MM.1S (cell line): ENCODE results near the gene NFKBIZ.

Experiments used
- DNase-seq: peaks from one replicate; pipeline ENCODE4 v3.0.0-alpha.2; 2015
- H2AFZ ChIP-seq: fragments of 300-600 bp; sonication (generic); 2 replicates; pipeline ENCODE4 v1.6.0; 2016; ENCODE audit warnings: antibody characterized with exemption, low read length
- H3F3A ChIP-seq: fragments of 300-600 bp; sonication (generic); 2 replicates; pipeline ENCODE4 v1.6.1; 2016; ENCODE audit warnings: mild to moderate bottlenecking, antibody characterized with exemption, low read length, moderate library complexity, mixed read lengths; ENCODE audit not compliant: insufficient read depth
- H3K27ac ChIP-seq: fragments of 300-600 bp; sonication (generic); 2 replicates; pipeline ENCODE4 v1.5.1; 2016; ENCODE audit warnings: mild to moderate bottlenecking, low read length
- H3K27me3 ChIP-seq: fragments of 300-600 bp; sonication (generic); replicated peaks from 2 replicates; pipeline ENCODE4 v1.6.0; 2016; ENCODE audit warnings: low read length; ENCODE audit not compliant: insufficient read depth
- H3K36me3 ChIP-seq: fragments of 300-600 bp; sonication (generic); replicated peaks from 2 replicates; pipeline ENCODE4 v1.6.1; 2016; ENCODE audit warnings: mild to moderate bottlenecking, low read length, mixed read lengths; ENCODE audit not compliant: insufficient read depth
- H3K4me1 ChIP-seq: fragments of 300-600 bp; sonication (generic); 2 replicates; pipeline ENCODE4 v1.6.1; 2016; ENCODE audit warnings: low read length, mixed read lengths
- H3K4me2 ChIP-seq: fragments of 300-600 bp; sonication (generic); 2 replicates; pipeline ENCODE4 v1.6.0; 2016; ENCODE audit warnings: low read depth, low read length
- H3K4me3 ChIP-seq: fragments of 300-600 bp; sonication (generic); 2 replicates; pipeline ENCODE4 v1.5.1; 2016; ENCODE audit warnings: low read length, mixed read lengths
- H3K79me2 ChIP-seq: fragments of 300-600 bp; sonication (generic); 2 replicates; pipeline ENCODE4 v1.6.1; 2016; ENCODE audit warnings: mixed run types, low read length, mixed read lengths
- H3K9ac ChIP-seq: fragments of 300-600 bp; sonication (generic); 2 replicates; pipeline ENCODE4 v1.6.1; 2016; ENCODE audit warnings: low read length, mixed read lengths
- H3K9me2 ChIP-seq: fragments of 300-600 bp; sonication (generic); replicated peaks from 2 replicates; pipeline ENCODE4 v1.6.1; 2016; ENCODE audit warnings: mild to moderate bottlenecking, low read length, mixed read lengths; ENCODE audit not compliant: insufficient read depth
- H3K9me3 ChIP-seq: fragments of 300-600 bp; sonication (generic); replicated peaks from 2 replicates; pipeline ENCODE4 v1.6.1; 2016; ENCODE audit warnings: mild to moderate bottlenecking, low read length, mixed read lengths; ENCODE audit not compliant: insufficient read depth
- H4K20me1 ChIP-seq: fragments of 300-600 bp; sonication (generic); 2 replicates; pipeline ENCODE4 v1.6.1; 2016; ENCODE audit warnings: mild to moderate bottlenecking, low read length, moderate library complexity, mixed read lengths; ENCODE audit not compliant: insufficient read depth
- CTCF ChIP-seq: fragments of 300-600 bp; sonication (generic); IDR thresholded peaks from 2 replicates; pipeline ENCODE4 v1.5.1; 2016; ENCODE audit warnings: antibody characterized with exemption, low read length, mixed read lengths
- EZH2 ChIP-seq: fragments of 300-600 bp; sonication (generic); optimal IDR thresholded peaks from 2 replicates; pipeline ENCODE3; 2017; ENCODE audit warnings: low read depth, mild to moderate bottlenecking, antibody characterized with exemption, low read length, mixed read lengths
- EZH2phosphoT487 ChIP-seq: fragments of 300-600 bp; sonication (generic); IDR thresholded peaks from 2 replicates; pipeline ENCODE4 v1.6.1; 2018; ENCODE audit warnings: antibody characterized with exemption, low read length

NFKBIZ gene

GRCh38 chr3:101873619-101874018 is 24.3 kb downstream of the NFKBIZ start:
- Histone ChIP-seq H3K4me2 (no peak overlapping the region), H3K79me2 (no peaks in the 10 kb centered on the region), H2AFZ (no peak overlapping the region), H3K27me3 (no peaks in the 10 kb centered on the region), H3K9ac (no peak overlapping the region), H3F3A (no peaks in the 10 kb centered on the region), H3K9me2 (no peaks in the 10 kb centered on the region), H3K27ac (no peak overlapping the region), H3K4me3 (no peak overlapping the region), H4K20me1 (no peaks in the 10 kb centered on the region), H3K9me3 (no peaks in the 10 kb centered on the region), H3K36me3 (no peaks in the 10 kb centered on the region), H3K4me1 (no peaks in the 10 kb centered on the region)
- TF ChIP-seq EZH2phosphoT487 (no peak), CTCF (no peak), EZH2 (no peak)
- DNase-seq = no peak

- TF ChIP-seq EZH2 (no peak), EZH2phosphoT487 (no peak), CTCF (no peak)
- no peak for DNase-seq
- Histone ChIP-seq H3K4me3 (no peak overlapping the region), H3K27me3 (no peaks in the 10 kb centered on the region), H3K9ac (no peak overlapping the region), H3F3A (no peaks in the 10 kb centered on the region), H4K20me1 (no peaks in the 10 kb centered on the region), H3K4me2 (no peak overlapping the region), H3K4me1 (no peaks in the 10 kb centered on the region), H3K9me2 (no peaks in the 10 kb centered on the region), H3K36me3 (no peaks in the 10 kb centered on the region), H3K9me3 (no peaks in the 10 kb centered on the region), H2AFZ (no peak overlapping the region), H3K79me2 (no peaks in the 10 kb centered on the region), H3K27ac (no peak overlapping the region)
These were observed 26.8 kb downstream of the NFKBIZ start for GRCh38 chr3:101876142-101876541.

DNA sequence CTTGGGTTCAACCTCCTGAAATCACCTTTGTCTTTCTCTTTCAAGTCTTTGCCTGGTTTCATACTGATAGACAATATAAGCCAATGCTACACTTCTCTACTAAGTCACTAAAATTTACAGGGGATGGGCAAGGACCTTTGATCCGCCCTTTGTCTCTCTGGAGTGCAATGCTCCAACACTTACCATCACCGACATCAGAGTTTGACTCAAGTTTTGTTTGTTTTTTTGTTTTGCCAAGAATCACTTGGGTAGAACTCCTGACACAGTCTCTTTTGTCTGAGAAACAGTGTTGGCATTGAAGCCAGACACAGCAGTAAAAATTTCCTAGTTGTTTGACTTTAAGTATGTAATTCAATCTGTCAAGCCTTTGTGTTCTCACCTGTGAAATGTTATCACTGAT is 29.3 kb downstream of the NFKBIZ start:
- DNase-seq = no peak
- H4K20me1 ChIP-seq = no peaks in the 10 kb centered on the region
- H3K27me3 ChIP-seq = no peaks in the 10 kb centered on the region
- no peaks in the 10 kb centered on the region for H3K9me3 ChIP-seq
- no peak overlapping the region for H2AFZ ChIP-seq
- no peaks in the 10 kb centered on the region for H3K4me1 ChIP-seq
- TF ChIP-seq EZH2 = no peak
- no peak for TF ChIP-seq CTCF
- TF ChIP-seq EZH2phosphoT487 = no peak
- H3K36me3 ChIP-seq = no peaks in the 10 kb centered on the region
- H3F3A ChIP-seq = no peaks in the 10 kb centered on the region
- no peak overlapping the region for H3K27ac ChIP-seq
- H3K9ac ChIP-seq = no peak overlapping the region
- H3K9me2 ChIP-seq = no peaks in the 10 kb centered on the region
- H3K4me3 ChIP-seq = no peak overlapping the region
- no peaks in the 10 kb centered on the region for H3K79me2 ChIP-seq
- no peak overlapping the region for H3K4me2 ChIP-seq

DNA sequence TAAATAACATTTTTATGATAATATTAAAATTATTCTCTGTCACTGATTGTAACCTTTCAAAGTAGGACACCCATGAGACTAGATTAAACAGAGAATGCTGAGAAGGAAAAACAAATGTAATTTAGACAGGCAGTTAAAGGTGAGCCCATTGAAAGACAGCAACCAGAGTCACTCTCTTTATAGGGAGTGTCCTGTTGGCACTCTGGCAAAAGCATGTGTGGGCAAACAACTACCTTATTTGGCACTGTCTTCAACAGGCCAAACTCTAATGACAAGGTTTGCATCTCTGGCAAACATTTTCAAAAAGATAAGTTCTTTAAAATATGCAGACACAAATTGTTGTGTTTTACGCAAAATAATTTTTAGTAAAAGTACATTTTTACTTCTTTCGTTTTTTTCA is 29.8 kb downstream of the NFKBIZ start:
- DNase-seq = no peak
- TF ChIP-seq EZH2 = no peak
- no peak for TF ChIP-seq EZH2phosphoT487
- TF ChIP-seq CTCF = no peak
- Histone ChIP-seq H3K4me1 (no peaks in the 10 kb centered on the region), H2AFZ (no peak overlapping the region), H3K27ac (no peak overlapping the region), H3K9me2 (no peaks in the 10 kb centered on the region), H3K4me2 (no peak overlapping the region), H3K79me2 (no peaks in the 10 kb centered on the region), H3F3A (no peaks in the 10 kb centered on the region), H4K20me1 (no peaks in the 10 kb centered on the region), H3K36me3 (no peaks in the 10 kb centered on the region), H3K9me3 (no peaks in the 10 kb centered on the region), H3K9ac (no peak overlapping the region), H3K4me3 (no peak overlapping the region), H3K27me3 (no peaks in the 10 kb centered on the region)
